HG02870 (cell line): ENCODE measurements around the gene UPF2.
"Not testable (repeated sequence)": the region's sequence is repeated elsewhere in the genome, so short reads cannot be mapped to it uniquely, and the experiment has no call there.

Source experiments
- ATAC-seq: cut with Tn5 transposase; IDR thresholded peaks from one replicate; pipeline ENCODE4 v1.9.1; 2021; ENCODE audit warnings: mild to moderate bottlenecking, moderate library complexity; ENCODE audit not compliant: unreplicated experiment

UPF2 gene

DNA sequence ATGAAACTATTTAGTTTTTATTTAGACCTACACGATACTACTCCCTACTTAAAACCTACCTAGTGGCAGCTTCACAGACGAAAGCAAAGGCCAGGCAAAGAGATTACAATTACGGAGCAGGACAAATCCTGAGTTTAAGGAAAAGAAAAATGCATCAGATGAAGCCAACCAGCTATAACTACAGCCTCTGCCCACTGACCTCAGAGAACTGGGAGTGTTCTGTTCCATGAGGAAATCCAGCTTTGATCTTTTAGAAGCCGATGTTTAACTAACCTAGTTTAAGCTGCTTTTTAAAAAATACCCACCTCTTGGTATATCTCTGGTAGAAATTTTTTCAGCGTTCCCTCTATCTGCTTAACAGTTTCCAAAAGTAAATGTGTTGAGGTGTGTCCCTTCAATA, 3.0 kb upstream of the UPF2 start:
- no peak for ATAC-seq

DNA sequence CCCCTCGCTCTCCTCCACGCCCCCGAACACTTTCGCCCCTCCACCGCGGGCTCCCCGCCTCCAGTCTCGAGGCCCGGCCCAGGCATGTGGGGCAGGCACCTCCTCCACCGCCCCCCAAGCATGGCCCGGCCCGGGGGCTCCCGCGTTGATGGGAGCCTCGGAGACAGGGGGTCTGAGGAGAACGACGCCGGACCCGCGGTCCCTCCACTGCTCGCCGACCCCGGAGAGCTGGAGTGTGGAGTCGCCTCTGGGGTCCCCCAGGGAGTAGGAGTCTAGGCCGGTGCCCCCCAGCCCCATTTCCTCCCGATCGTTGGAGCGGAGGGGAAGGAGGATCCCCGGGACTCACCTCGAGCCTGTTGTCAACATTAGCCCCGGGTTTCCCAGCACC, 206 bp downstream of the UPF2 start:
- ATAC-seq = peak; percentile 7

DNA sequence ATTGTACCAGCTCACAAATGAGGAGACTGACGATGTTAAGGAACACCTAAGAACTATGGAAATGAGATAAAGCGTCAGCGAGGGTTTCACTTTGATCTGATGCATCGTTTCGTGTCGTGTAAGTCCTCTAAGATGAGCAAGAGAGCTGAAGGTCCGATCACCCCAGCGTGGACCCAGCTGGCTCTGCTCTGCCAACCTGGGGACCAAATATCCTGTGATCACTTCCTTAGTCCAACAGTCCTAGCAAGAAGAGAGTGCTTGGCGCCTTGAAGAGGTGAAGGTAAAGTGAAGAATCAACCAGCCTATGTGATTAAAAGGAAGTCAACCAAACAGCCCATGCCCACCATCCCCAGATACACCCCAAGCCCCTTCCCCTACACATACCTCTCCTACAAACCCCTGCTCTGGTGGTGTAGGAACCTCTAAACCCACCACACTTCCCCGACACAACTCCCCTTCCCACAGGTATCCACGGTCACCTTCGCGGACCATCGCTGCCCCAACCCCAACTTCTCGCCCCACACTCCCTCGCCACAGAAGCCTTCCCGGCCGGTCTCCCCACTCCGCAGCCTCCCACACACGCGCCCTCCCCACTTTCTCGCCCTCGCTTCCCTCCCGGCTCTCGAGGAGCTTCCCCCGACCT, 722 bp downstream of the UPF2 start:
- ATAC-seq = no peak

DNA sequence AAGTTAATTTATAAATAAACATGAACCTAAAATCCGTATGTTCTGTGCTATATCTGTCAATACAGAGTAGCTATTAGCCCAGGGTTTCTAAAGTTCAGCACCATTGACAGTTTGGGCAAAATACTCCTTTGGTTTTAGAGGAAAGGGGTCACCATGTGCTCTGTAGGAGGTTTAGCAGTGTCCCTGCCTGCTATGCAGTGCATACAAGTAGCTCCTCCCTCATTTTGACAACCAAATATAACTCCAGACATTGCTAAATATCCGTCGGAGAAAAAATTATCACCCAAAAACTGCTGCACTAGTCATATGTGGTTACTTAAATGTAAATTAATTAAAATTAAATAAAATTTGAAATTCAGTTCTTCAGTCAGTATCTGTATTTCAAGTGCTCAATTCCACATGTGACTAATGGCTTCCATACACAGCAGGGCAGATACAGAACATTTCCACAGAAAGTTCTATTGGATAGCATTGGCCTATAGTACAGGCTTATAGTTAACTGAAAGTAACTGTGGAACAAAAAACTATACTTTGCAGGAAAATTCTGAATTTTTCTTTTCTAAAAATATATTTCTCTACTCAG, 6.4 kb downstream of the UPF2 start:
- no peak for ATAC-seq

DNA sequence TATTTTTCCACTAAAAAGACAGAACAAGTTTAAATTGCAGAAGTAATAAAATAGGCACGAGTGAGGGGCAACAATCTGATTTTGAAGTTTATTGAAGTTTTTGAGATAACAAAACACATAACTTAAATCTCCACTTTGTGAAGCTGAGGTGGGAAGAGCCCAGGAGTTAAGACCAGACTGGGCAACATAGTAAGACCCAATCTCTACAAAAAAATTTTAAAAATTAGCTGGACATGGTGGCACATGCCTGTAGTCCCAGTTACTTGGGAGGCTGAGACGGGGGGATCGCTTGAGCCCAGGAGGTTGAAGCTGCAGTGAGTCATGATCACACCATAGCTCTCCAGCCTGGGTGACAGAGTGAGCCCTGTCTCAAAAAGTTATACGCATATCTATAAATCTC, 11.2 kb downstream of the UPF2 start:
- ATAC-seq = no peak

DNA sequence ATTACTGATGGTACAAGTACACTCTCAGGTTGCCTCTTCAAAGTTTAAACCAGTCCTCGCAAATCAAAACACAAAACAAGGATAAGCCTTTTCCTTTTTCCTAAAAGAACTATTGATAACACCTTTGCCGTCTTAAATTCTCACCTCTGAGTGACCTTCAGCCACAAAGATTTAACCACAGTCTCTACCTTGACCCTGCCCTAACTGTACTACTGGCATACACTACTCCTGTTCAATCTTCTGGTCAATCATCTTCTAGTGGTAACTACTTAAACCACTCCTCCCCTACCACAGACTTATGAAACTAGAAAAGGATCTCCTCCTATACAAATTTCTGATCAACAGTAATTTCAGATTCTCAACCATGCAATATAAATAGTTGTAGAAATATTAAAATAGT, 15.1 kb downstream of the UPF2 start:
- no peak for ATAC-seq

DNA sequence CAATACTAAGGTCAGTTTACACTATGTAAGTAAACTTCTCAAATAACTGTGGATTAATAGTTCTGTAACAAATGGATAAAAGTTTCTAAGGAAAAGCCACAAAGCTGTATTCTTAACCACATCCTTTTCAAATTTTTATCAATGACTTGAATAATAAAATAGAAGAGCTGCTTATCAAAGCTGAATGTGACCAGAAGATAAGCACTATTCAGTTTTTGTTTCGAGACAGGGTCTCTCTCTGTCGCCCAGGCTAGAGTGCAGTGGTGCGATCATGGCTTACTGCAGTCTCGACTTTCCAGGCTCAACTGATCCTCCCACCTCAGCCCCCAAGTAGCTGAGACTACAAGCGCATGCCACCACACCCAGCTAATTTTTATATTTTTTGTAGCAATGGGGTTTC, 17.0 kb downstream of the UPF2 start:
- no peak for ATAC-seq

DNA sequence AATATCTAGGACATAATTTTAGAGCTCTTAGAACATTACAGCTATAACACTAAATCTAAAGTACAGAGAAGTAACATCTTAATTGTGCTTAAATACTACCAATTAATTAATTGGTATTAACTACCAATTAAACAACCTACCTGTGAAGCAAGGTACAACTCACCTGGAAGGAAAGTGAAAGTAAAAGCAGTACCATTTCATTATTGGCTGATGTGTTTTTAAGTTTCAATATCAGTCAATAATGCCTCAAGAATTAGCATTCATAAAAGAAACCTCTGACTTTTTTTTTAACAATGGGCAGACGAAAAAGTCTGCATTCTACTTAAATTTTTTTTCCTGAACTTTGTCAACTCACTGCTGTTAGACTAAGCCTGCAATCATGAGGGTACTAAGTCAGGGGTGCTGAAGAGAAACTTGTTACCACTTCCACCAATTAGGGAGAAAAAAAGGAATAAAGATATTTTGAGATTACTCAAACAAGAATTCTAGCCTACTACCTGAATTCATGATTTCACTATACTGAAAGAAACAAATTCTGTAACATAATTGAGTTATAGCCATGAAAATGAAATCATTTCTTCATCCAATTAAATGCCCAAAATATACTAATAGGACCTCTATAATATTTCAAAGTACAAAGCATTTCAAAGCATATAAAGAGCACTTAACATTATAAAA, 19.9 kb downstream of the UPF2 start:
- no peak for ATAC-seq

DNA sequence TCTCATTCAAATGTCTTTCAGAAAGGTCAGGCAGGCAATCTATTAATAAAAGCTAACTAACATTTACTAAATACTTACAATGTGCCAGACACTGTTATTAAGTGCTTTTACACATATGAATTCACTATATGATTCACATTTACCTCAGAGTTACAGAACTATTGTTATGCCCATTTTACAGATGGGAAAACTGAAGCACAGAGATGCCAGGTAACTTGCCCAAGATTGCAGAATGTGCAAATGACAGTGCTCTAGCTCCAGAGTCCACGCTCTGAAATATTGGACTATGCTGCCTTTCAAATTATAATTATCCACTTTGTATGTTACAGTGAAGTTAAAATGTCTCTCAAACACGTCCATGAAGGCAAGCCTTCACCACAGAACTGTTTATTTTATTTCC, 22.0 kb downstream of the UPF2 start:
- no peak for ATAC-seq

DNA sequence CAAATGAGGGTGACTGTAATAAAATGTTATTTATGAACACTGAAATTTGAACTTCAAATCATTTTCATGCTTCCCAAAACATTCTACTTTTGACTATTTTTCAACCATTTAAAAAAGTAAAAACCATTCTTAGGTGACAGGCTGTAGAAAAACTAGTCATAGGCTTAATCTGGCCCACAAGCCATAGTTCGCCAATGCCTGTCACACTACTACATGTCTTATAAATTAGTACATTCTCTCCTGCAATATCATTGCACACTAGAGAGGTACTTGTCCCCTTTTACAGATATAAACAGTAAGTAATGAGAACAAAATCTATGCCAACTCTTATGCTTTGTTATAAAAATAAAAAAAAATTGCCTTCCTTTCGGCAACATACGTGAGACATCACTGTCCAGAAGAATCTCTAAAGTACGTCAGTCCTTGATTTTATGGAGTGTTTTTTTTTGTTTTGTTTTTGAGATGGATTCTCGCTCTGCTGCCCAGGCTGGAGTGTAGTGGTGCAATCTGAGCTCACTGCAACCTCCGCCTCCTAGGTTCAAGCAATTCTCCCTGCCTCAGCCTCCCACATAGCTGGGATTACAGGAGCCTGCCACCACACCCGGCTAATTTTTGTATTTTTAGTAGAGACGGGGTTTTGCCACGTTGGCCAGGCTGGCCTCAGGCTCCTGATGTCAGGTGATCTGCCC, 23.2 kb downstream of the UPF2 start:
- no peak for ATAC-seq

DNA sequence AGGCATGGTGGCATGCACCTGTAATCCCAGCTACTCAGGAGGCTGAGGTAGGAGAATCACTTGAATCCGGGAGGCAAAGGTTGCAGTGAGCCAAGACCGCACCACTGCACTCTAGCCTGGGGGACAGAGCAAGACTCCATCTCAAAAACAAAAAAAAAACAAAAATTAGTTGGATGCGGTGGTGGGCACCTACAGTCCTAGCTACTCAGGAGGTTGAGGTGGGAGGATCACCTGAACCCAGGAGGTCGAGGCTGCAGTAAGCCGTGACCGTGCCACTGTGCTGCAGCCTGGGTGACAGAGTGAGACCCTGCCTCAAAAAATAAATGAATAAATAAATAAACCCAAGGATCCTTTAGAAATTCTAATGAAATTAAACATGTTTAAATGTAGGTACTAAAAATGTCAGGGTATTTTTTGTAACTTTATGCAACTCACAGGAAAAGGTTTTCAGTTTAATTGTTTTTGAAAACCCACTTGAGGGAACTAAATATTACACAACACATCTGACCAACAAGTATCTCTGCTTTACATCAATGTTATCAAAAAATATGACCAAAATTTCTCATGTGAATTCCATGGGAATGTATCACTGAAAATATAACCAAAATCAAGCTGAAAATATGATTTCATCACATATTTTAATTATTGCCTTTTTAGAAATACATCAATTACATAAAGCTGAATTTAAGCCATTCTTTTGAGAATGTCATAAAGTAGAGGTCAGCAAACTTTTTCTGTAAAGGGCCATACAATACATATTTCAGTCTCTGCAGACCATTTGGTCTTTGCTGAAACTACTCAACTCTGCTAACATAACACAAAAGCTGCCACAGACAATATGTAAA, 23.9 kb downstream of the UPF2 start:
- no peak for ATAC-seq

DNA sequence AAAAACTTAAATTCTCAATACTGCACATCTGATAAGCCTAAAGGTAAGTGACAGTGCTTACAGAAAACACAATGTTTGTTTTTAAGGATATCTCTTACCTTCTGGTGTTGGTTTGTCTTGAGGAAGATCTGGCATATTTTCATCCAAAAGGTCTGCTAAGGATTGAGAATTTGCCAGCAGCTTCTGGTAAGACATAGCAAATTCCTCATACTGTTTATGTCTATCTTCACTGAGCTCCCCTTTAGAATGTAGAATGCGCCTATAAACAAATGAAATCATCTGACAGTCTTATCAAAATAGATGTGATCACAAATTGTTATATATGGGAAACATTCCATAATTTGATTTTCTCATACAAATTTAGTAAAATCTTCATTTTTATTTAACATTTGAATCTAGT, 28.7 kb downstream of the UPF2 start:
- ATAC-seq = no peak

DNA sequence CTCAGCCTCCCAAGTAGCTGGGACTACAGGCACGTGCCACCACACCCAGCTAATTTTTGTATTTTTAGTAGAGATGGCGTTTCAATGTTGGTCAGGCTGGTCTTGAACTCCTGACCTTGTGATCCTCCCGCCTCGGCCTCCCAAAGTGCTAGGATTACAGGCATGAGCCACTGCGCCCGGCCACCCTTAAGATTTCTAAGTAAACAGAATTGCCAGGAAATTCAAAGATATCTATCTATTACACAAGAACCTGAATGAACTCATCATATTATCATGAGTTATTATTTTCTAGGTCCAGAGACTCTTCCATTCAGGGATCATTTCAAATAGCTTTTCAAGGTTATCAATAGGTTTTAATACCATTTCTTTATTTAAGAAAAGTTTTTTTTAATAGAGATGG, 29.2 kb downstream of the UPF2 start:
- not testable (repeated sequence) for ATAC-seq

DNA sequence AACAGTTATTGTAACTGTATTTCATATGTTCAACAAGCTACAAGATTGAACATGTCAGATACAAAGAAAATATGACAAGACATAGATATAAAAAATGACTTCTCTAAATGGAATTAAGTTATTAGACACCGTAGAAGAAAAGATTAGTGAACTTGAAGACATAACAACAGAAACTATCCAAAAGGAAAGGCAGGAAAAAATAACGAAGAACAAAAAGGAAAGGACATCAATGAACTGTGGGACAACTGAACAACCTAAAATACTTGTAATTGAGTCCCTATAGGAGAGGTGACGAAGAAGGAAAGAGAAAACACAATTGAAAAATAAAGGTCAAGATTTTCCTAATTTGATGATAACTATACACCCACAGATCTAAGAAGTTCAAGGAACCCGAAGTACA, 32.3 kb downstream of the UPF2 start:
- no peak for ATAC-seq

DNA sequence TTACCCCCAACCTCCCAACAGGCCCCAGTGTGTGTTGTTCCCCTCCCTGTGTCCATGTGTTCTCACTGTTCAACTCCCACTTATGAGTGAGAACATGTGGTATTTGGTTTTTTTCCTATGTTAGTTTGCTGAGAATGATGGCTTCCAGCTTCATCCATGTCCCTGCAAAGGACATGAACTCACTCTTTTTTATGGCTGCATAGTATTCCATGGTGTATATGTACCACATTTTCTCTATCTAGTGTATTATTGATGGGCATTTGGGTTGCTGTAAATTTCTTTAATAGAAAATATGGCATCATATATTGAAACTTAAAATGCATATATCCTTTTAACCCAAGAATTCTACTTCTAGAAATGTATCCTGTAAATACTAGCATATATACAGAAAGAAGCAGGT, 33.8 kb downstream of the UPF2 start:
- not testable (repeated sequence) for ATAC-seq

DNA sequence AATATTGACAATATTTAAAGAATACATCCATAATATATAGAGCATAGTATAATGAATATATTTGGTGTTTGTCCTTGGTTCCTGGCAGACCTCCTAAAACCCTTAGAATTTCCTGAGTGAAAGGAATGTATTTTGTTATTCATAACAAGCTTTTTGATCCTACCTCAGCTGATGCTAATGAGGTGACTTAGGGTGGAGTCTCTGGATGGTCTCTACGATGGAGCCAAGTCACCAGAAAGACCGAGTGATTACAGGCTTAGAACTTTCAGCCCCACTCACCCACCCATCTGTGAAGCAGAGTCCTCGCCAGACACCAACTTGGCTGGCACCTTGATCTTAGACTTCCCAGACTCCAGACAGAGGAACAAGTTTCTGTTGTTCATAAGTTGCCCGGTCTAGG, 35.9 kb downstream of the UPF2 start:
- no peak for ATAC-seq

DNA sequence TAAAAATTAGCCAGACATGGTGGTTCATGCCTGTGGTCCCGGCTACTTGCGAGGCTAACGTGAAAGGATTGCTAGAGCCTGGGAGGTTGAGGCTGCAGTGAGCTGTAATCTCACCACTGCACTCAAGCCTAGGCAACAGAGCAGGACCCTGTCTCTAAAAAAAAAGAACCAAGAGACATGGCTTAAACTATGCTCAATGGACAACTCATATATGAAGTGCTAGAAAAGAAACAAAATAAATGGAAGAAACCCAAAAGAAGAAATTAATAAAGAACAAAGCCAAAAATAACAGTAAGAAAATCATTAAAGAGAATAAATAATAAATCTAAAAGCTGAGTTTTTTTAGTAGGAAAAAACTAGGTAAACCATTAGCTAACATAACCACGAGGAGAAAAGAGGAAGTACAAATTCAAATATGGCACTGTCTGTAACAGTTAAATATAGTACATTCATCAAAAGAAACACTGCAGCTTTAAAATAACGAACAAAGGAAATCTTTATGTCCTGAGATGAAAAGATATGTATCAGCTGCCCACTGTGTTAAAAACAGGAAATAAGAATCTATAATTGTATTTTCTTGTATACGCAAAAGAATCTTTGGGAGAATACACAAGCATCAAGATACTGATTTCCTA, 48.7 kb downstream of the UPF2 start:
- peak; percentile 53 for ATAC-seq

DNA sequence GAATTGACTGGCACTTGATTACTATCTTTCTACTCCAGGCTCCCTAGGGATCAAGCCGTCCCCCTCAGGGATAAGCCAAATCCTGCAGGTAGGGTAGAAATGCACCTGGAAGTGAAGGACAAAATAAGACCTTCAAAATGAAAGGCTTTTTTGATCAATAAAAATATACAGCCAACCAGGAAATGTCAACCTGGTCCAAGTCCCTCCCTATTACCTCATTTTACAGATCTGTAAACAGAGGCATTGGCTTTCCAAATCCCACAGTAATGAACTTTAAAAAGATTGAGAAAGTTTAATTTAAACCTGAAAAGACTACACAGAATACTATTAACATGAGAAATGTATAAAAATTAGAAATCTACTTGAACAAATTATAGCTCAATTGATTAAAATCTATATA, 53.7 kb downstream of the UPF2 start:
- ATAC-seq = no peak

DNA sequence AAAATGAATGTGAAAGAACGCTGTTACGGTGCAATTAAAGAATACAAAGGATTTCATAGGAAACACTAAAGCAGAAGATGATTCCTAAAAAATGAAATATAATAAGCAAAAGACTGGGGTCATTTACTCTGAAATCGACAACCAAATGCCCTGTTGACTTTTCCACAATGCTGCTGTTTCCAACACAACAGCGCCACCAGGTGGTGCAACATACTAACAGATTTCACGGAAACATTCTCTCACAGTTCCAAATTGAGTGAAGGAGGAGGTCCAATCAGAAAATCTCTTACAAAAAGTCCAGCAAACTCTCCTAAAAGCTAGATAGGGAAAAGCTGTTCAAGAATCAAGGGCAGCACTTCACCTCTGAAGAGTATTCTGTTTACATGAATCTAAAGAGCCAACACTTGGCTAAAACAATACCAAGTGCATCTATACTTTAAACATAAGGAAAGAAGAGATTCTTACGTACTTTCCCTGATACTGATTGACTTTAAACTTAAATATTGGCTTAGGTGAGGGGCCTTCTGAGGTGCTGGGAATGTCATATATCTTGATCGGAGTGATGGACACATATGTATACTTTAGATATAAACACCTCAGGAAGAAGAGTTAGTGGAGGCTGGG, 55.9 kb downstream of the UPF2 start:
- ATAC-seq = no peak

DNA sequence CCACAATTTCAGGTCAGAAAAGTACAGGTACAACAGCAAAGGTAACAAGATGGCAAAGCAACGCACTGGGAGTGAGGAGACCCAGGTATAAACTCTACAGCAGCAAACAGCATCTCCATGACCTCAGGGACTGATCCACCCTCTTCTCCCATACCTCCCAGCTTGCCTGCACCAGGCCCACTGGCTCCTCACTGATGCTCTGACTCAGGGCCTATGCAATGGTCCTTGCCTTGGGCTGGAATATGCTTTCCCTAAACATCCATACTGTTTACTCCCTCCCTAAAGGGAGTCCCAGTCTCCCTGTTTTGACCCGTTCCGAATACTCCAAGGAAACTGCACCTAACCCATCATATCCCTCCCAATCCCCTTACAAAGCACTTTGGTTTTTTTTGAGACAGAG, 60.4 kb downstream of the UPF2 start:
- no peak for ATAC-seq
